Osteocyte (in vitro differentiated cells): Measurements from ENCODE around the gene UBTF. TPM values are rescaled to one million over a fixed set of nuclear protein-coding genes. Genes with fewer than 3 reads are reported as not detected.

ENCODE experiments used
- DNase-seq: peaks from one replicate; pipeline ENCODE4 v3.0.0; 2021; ENCODE audit warnings: mixed read lengths; ENCODE audit not compliant: unreplicated experiment; ENCODE audit errors: extremely low spot score
- H3K27ac Mint-ChIP-seq: one replicate; pipeline ENCODE4 v1.8.0; 2021; ENCODE audit warnings: mild to moderate bottlenecking, mixed read lengths; ENCODE audit not compliant: unreplicated experiment
- H3K27me3 Mint-ChIP-seq: one replicate; pipeline ENCODE4 v1.8.0; 2021; ENCODE audit warnings: mixed read lengths; ENCODE audit not compliant: unreplicated experiment
- H3K36me3 Mint-ChIP-seq: one replicate; pipeline ENCODE4 v1.8.0; 2021; ENCODE audit warnings: mixed read lengths; ENCODE audit not compliant: unreplicated experiment
- H3K4me1 Mint-ChIP-seq: one replicate; pipeline ENCODE4 v1.8.0; 2021; ENCODE audit warnings: mixed read lengths; ENCODE audit not compliant: unreplicated experiment
- H3K4me3 Mint-ChIP-seq: one replicate; pipeline ENCODE4 v1.8.0; 2021; ENCODE audit warnings: mild to moderate bottlenecking, moderate library complexity, mixed read lengths; ENCODE audit not compliant: unreplicated experiment
- H3K9me3 Mint-ChIP-seq: one replicate; pipeline ENCODE4 v1.8.0; 2021; ENCODE audit warnings: mixed read lengths; ENCODE audit not compliant: unreplicated experiment
- total RNA-seq: library from RNA; stranded (reverse); gene quantifications from 2 replicates; pipeline ENCODE4 v1.2.1, GENCODE V29; 2021
- TF ChIP-seq, protein P1 (sequence below): fragments of 200-600 bp; sonication (generic); IDR thresholded peaks from 2 replicates; pipeline ENCODE4 v1.5.0; 2021; ENCODE audit warnings: antibody characterized with exemption, mild to moderate bottlenecking, moderate library complexity

The UBTF gene
- total RNA-seq, 1 donor from 2014 or later, result 96.9 TPM

DNA sequence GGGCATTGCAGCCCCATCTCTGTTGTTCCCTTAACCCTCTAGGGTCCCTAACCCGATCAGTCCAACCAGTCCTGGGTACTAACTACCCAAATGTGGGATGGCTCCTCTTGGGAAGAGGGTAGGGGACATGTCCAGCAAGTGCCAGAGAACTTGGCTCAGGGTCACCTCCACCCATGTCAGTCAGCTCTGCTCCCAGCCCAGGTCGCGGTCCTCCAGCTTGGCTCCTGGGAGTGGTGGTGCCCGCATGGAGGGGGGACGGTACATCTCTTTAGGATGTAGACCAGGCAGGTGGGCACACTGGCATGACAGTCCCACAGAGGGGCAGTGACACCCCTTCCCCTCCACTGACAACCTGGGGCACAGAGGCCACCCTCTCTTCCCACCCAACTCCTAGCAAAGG lies 26.7 kb downstream of the UBTF start:
- Mint-ChIP-seq H3K9me3 (no peaks in the 10 kb centered on the region), H3K27me3 (no peaks in the 10 kb centered on the region), H3K4me3 (no peak overlapping the region), H3K27ac (peak overlapping the region; percentile 52), H3K36me3 (peaks cover 20% of the 10 kb centered on the region), H3K4me1 (peaks cover 19% of the 10 kb centered on the region)
- DNase-seq, result no peak
- TF ChIP-seq, protein P1, sequence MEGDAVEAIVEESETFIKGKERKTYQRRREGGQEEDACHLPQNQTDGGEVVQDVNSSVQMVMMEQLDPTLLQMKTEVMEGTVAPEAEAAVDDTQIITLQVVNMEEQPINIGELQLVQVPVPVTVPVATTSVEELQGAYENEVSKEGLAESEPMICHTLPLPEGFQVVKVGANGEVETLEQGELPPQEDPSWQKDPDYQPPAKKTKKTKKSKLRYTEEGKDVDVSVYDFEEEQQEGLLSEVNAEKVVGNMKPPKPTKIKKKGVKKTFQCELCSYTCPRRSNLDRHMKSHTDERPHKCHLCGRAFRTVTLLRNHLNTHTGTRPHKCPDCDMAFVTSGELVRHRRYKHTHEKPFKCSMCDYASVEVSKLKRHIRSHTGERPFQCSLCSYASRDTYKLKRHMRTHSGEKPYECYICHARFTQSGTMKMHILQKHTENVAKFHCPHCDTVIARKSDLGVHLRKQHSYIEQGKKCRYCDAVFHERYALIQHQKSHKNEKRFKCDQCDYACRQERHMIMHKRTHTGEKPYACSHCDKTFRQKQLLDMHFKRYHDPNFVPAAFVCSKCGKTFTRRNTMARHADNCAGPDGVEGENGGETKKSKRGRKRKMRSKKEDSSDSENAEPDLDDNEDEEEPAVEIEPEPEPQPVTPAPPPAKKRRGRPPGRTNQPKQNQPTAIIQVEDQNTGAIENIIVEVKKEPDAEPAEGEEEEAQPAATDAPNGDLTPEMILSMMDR, result no peak

DNA sequence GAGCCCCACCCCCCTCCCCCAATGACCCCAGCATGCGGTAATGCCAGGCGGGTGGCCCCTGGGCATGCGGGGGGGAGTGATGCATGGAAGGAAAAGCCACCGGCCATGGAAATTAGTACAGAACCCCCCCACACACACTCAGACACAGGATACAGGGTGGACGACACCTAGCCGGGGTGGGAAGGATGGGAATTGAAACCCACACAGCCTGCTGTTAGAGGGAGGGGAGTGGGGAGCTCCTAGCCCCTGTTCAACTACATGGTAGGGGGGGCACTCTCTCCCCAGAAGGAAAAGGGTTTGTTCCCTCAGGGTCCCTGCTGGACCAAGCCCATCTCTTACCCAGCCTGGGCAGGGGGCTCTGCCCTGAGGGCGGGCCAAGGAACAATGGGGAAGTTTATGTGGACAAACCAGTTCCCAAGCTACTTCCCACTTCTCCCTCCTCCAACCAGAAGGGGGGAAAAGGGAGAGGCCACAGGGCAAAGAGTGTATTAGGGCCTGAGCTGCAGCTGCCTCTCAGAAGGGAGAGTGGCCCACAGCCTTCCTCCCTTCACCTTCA lies 27.5 kb downstream of the UBTF start:
- Mint-ChIP-seq H3K27ac (no peak overlapping the region), H3K4me3 (no peak overlapping the region), H3K9me3 (no peaks in the 10 kb centered on the region), H3K27me3 (no peaks in the 10 kb centered on the region), H3K36me3 (peaks cover 20% of the 10 kb centered on the region), H3K4me1 (peaks cover 18% of the 10 kb centered on the region)
- no peak for DNase-seq
- TF ChIP-seq, protein P1, result no peak

DNA sequence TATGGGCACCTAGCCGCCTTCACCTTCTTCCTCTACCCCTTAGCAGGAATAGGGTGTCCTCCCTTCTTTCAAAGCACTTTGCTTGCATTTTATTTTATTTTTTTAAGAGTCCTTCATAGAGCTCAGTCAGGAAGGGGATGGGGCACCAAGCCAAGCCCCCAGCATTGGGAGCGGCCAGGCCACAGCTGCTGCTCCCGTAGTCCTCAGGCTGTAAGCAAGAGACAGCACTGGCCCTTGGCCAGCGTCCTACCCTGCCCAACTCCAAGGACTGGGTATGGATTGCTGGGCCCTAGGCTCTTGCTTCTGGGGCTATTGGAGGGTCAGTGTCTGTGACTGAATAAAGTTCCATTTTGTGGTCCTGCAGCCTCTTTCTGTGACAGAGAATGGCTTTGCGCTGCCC lies 28.1 kb downstream of the UBTF start:
- DNase-seq, result no peak
- Mint-ChIP-seq H3K9me3 (no peaks in the 10 kb centered on the region), H3K36me3 (peaks cover 19% of the 10 kb centered on the region), H3K4me1 (peaks cover 17% of the 10 kb centered on the region), H3K27ac (peak overlapping the region; percentile 53), H3K4me3 (no peak overlapping the region), H3K27me3 (no peaks in the 10 kb centered on the region)
- TF ChIP-seq, protein P1, result no peak

DNA sequence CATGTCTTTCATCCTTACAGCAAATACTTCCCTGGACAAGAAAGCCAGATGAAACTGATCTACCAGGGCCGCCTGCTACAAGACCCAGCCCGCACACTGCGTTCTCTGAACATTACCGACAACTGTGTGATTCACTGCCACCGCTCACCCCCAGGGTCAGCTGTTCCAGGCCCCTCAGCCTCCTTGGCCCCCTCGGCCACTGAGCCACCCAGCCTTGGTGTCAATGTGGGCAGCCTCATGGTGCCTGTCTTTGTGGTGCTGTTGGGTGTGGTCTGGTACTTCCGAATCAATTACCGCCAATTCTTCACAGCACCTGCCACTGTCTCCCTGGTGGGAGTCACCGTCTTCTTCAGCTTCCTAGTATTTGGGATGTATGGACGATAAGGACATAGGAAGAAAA lies 29.0 kb downstream of the UBTF start:
- no peaks in the 10 kb centered on the region for H3K27me3 Mint-ChIP-seq
- TF ChIP-seq, protein P1, result no peak
- H3K9me3 Mint-ChIP-seq, result no peaks in the 10 kb centered on the region
- H3K36me3 Mint-ChIP-seq, result peaks cover 14% of the 10 kb centered on the region
- no peak overlapping the region for H3K27ac Mint-ChIP-seq
- DNase-seq, result no peak
- H3K4me1 Mint-ChIP-seq, result peaks cover 21% of the 10 kb centered on the region
- H3K4me3 Mint-ChIP-seq, result no peak overlapping the region

DNA sequence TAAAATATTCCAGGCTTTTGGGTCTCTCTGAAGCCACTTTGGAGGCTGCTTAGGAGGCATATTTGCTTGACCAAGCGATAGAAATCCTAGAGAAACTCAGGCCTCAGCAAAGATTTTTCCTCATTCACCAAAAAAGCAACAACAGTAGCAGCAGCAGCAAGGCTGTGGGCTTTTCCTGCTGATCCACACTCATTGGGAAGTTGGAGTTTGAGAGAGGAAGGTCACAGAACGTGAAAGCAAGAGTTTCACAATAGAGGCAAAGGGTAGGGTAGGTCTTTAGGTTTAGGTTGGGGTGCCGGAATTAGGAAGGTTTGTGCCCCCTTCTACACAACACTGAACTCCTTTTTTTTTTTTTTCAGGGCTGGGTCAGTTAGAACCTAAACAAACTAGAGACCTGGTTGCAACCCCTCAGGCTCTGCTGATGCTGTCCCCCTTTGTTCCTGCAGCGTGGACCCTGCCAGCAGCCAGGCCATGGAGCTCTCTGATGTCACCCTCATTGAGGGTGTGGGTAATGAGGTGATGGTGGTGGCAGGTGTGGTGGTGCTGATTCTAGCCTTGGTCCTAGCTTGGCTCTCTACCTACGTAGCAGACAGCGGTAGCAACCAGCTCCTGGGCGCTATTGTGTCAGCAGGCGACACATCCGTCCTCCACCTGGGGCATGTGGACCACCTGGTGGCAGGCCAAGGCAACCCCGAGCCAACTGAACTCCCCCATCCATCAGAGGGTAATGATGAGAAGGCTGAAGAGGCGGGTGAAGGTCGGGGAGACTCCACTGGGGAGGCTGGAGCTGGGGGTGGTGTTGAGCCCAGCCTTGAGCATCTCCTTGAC lies 30.7 kb downstream of the UBTF start:
- peak overlapping the region; percentile 56 for H3K27ac Mint-ChIP-seq
- H3K4me3 Mint-ChIP-seq, result peak overlapping the region; percentile 97
- peaks cover 3% of the 10 kb centered on the region for H3K36me3 Mint-ChIP-seq
- TF ChIP-seq, protein P1, result no peak
- H3K9me3 Mint-ChIP-seq, result no peaks in the 10 kb centered on the region
- peaks cover 25% of the 10 kb centered on the region for H3K4me1 Mint-ChIP-seq
- no peak for DNase-seq
- no peaks in the 10 kb centered on the region for H3K27me3 Mint-ChIP-seq
